Uterus (tissue), 4 donors: Measurements from ENCODE around the gene RALB. TPM values are rescaled to one million over a fixed set of nuclear protein-coding genes. Genes with fewer than 3 reads are reported as not detected.
"Not testable (repeated sequence)": the region's sequence is repeated elsewhere in the genome, so short reads cannot be mapped to it uniquely, and the experiment has no call there.

Source experiments
- DNase-seq, 2 donors: peaks; one replicate each; pipeline ENCODE4 v3.0.0-alpha.2; 2019 to 2020
- H3K27ac ChIP-seq, 2 donors: fragments of 200-600 bp; sonication (generic); 1 replicate in 1 of 2; 2 replicates in 1 of 2; pipeline ENCODE4 v1.5.1; 2016 to 2018
- H3K27me3 ChIP-seq, 2 donors: fragments of 200-600 bp; sonication (generic); one replicate each; pipeline ENCODE4 v1.5.1; 2018 to 2019; ENCODE audit warnings: control low read depth in 1 of 2
- H3K36me3 ChIP-seq, 2 donors: fragments of 200-600 bp; sonication (generic); one replicate each; pipeline ENCODE4 v1.5.1; 2019; ENCODE audit warnings: control low read depth in 1 of 2
- H3K4me1 ChIP-seq, 2 donors: fragments of 200-600 bp; sonication (generic); one replicate each; pipeline ENCODE4 v1.5.1; 2018 to 2019; ENCODE audit warnings: control low read depth in 1 of 2
- H3K4me3 ChIP-seq, 2 donors: fragments of 200-600 bp; sonication (generic); 1 replicate in 1 of 2; 2 replicates in 1 of 2; pipeline ENCODE4 v1.5.1; 2018 to 2019; ENCODE audit warnings: mild to moderate bottlenecking in 1 of 2
- H3K9me3 ChIP-seq, 2 donors: fragments of 200-600 bp; sonication (generic); one replicate each; pipeline ENCODE4 v1.5.1; 2019; ENCODE audit warnings: control low read depth in 1 of 2
- POLR2A ChIP-seq, 2 donors: fragments of 450-650 bp; IDR thresholded peaks; one replicate each; pipeline ENCODE4 v1.6.1; 2016; ENCODE audit warnings: antibody characterized with exemption in 2 of 2, mild to moderate bottlenecking in 1 of 2, moderate library complexity in 1 of 2
- intact Hi-C: fragments of 100-400 bp; cut with DNase I; formaldehyde crosslinking; loops from one replicate; pipeline ENCODE4 v1.15.1; 2023; ENCODE audit warnings: low total_unique reads
- total RNA-seq, 4 donors: library from RNA; depleted of rRNA in 3 of 4; stranded (reverse); fragments of >200 nt in 3 of 4; gene quantifications; one replicate each; pipeline versions ENCODE4 v1.1.0 to v1.2.4, GENCODE V29; 2014 to 2023
- TF ChIP-seq, protein P1 (sequence below), 4 experiments: fragments of 200-600 bp in 2 of 4; fragments of 450-650 bp in 2 of 4; sonication (generic) in 2 of 4; IDR thresholded peaks; one replicate each; pipeline ENCODE4 v1.5.1; 2016 to 2019; ENCODE audit warnings: antibody characterized with exemption in 4 of 4, mild to moderate bottlenecking in 2 of 4, moderate library complexity in 1 of 4
- donor health status: DM: yes; HTN: yes; CAD: no.

The RALB gene
- total RNA-seq, 4 donors from 2014 or later: 54.1 to 96.7 (median 78.2) TPM

DNA sequence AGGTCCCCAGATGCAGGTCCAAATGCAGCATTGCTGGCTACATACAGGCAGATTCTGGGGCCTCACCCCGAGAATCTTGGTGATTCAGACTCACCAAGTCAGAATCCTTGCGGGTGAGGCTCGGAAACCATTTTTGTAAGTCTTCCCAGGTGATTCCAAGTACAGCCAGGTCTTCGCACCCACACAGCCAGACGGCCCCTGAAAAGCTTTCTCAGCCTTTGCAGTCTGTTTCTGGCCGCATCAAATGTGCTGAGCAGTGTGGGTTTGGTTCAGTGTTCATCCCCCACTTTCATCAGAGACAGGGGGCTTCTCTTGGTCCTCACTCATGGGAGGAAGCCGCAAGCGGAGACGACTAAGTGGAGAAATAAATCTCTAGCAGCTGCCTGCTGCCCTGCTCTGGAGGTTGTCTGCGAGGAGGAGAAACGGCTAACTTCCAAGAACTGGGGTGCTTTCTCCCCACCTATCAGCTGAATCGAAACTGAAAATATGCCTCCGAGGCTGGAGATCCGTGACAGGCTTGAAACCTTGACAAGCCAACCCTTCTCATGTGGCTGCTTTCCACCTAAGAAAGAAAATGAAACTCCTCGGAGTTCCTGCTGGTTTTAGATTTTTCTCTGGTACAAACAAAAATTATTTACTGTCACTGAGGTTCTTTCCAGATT lies 20.5 kb upstream of the RALB start:
- H3K4me3 ChIP-seq: peak overlapping the region; percentile 27 to 44
- no peaks in the 10 kb centered on the region for H3K27me3 ChIP-seq
- TF ChIP-seq, protein P1, sequence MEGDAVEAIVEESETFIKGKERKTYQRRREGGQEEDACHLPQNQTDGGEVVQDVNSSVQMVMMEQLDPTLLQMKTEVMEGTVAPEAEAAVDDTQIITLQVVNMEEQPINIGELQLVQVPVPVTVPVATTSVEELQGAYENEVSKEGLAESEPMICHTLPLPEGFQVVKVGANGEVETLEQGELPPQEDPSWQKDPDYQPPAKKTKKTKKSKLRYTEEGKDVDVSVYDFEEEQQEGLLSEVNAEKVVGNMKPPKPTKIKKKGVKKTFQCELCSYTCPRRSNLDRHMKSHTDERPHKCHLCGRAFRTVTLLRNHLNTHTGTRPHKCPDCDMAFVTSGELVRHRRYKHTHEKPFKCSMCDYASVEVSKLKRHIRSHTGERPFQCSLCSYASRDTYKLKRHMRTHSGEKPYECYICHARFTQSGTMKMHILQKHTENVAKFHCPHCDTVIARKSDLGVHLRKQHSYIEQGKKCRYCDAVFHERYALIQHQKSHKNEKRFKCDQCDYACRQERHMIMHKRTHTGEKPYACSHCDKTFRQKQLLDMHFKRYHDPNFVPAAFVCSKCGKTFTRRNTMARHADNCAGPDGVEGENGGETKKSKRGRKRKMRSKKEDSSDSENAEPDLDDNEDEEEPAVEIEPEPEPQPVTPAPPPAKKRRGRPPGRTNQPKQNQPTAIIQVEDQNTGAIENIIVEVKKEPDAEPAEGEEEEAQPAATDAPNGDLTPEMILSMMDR (IDR thresholded peaks at IDR 0.05): no peak
- no peak for TF ChIP-seq POLR2A (IDR thresholded peaks at IDR 0.05)
- H3K27ac ChIP-seq: peak overlapping the region; percentile 66 to 75
- H3K9me3 ChIP-seq: no peaks in the 10 kb centered on the region
- DNase-seq: peak in 1 of 2 donors; percentile 22
- no peaks in the 10 kb centered on the region for H3K4me1 ChIP-seq
- intact Hi-C loops: no loop called here
- no peaks in the 10 kb centered on the region for H3K36me3 ChIP-seq

DNA sequence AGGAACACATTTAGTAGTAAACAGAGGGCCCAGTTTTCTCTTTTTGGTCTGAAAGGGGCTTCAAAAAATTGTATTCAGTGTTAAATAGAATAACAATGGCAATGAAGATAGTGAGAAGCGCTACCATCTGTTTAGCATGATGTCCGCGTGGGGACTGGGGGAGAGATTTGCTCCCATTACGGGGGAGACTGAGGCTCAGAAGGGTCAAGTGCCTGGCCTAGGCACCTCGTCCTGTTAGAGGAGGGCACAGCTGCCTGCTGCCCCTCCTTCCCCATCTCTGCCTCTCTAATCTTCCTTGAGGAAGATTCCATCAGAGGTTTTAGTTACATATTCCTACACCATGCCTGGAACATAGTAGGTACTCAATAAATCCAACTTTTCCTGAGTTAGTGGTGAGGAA lies 19.4 kb upstream of the RALB start:
- Histone ChIP-seq H3K27ac (peak overlapping the region; percentile 66 to 75), H3K4me3 (no peak overlapping the region), H3K27me3 (no peaks in the 10 kb centered on the region), H3K4me1 (no peaks in the 10 kb centered on the region), H3K36me3 (no peaks in the 10 kb centered on the region), H3K9me3 (no peaks in the 10 kb centered on the region)
- intact Hi-C loops: no loop called here
- DNase-seq: no peak
- TF ChIP-seq, protein P1 (IDR thresholded peaks at IDR 0.05): no peak
- no peak for TF ChIP-seq POLR2A (IDR thresholded peaks at IDR 0.05)

DNA sequence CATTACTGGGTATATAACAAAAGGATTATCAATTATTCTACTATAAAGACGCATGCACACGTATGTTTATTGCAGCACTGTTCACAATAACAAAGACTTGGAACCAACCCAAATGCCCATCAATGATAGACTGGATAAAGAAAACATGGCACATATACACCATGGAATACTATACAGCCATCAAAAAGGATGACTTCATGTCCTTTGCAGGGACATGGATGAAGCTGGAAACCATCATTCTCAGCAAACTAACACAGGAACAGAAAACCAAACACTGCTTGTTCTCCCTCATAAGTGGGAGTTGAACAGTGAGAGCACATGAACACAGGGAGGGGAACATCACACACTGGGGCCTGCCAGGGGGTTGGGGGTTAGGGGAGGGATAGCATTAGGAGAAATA lies 17.5 kb upstream of the RALB start:
- DNase-seq, H3K27ac ChIP-seq, H3K9me3 ChIP-seq, H3K4me3 ChIP-seq, intact Hi-C loops, H3K27me3 ChIP-seq, H3K4me1 ChIP-seq, H3K36me3 ChIP-seq: not testable (repeated sequence)

DNA sequence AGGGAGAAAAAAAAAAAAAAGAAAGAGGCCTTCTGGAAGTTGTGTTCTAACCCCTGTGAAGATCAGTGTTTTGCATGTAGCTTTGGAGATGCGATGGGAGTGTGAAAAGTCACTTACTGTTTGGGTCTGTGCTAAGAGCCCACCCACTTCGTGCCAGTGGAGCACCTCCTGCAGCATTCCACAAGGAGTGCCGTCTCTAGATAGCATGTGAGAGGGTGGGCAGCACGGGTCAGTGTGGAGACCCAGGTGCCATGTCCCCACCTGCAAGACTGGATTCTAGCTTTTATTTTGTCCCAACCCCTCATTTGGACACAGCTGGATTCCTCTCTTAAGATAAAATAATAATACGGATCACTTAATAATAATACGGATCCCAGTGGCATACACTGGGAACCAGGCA lies 17.0 kb upstream of the RALB start:
- no peaks in the 10 kb centered on the region for H3K9me3 ChIP-seq
- no peaks in the 10 kb centered on the region for H3K4me1 ChIP-seq
- DNase-seq: no peak
- TF ChIP-seq, protein P1 (IDR thresholded peaks at IDR 0.05): no peak
- no peak for TF ChIP-seq POLR2A (IDR thresholded peaks at IDR 0.05)
- no peaks in the 10 kb centered on the region for H3K27me3 ChIP-seq
- H3K27ac ChIP-seq: no peak overlapping the region
- H3K4me3 ChIP-seq: no peak overlapping the region
- H3K36me3 ChIP-seq: no peaks in the 10 kb centered on the region
- intact Hi-C loops: no loop called here

DNA sequence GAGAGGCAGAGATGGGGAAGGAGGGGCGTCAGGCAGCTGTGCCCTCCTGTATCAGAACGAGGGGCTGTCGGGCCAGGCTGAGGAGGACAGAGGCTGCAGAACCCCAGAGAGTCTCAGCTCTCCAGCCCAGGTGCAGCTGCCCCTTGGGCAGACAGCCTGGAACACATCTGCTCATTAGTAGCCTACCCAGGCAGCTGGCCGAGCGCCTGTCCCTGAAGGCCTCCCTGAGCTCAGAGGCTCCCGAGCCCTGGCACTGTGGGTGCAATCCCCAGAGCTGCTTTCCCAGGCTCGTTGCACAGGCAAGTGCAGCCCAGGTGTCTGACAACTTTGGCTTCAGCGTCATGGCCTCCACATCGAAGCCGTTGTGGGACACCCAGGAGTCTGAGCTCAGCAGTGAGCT lies 16.3 kb upstream of the RALB start:
- no peaks in the 10 kb centered on the region for H3K9me3 ChIP-seq
- no peaks in the 10 kb centered on the region for H3K27me3 ChIP-seq
- H3K4me1 ChIP-seq: no peaks in the 10 kb centered on the region
- no peak overlapping the region for H3K4me3 ChIP-seq
- intact Hi-C loops: no loop called here
- no peaks in the 10 kb centered on the region for H3K36me3 ChIP-seq
- TF ChIP-seq, protein P1 (IDR thresholded peaks at IDR 0.05): no peak
- TF ChIP-seq POLR2A (IDR thresholded peaks at IDR 0.05): no peak
- H3K27ac ChIP-seq: no peak overlapping the region
- DNase-seq: no peak

DNA sequence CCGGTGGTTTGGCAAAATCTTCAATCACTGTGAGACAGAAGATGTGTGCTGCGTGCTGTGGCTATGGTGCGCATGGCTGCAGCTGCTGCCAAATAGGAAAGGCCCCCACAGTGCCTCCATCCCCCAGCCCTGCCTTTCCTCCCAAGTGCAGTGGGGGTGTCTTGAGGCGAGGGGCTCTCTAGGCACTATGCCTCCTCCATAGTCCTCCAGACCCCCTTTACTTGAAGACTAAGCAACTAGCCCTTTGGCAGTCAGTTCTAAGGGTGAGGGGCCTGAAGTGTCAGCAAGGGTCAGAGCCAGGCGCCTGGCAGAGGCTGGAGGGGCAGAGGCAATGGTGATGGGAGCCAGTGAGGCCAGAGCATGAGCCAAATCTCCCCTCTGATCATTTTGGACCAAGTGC lies 15.9 kb upstream of the RALB start:
- Histone ChIP-seq H3K4me1 (no peaks in the 10 kb centered on the region), H3K27me3 (no peaks in the 10 kb centered on the region), H3K36me3 (no peaks in the 10 kb centered on the region), H3K4me3 (no peak overlapping the region), H3K27ac (no peak overlapping the region), H3K9me3 (no peaks in the 10 kb centered on the region)
- DNase-seq: no peak
- intact Hi-C loops: no loop called here
- no peak for TF ChIP-seq POLR2A (IDR thresholded peaks at IDR 0.05)
- TF ChIP-seq, protein P1 (IDR thresholded peaks at IDR 0.05): no peak
